Mammary epithelial cell (primary cell): ENCODE data around the gene TCHHL1.

Source experiments
- CTCF ChIP-seq, 2 donors: IDR thresholded peaks in 1 of 2; conservative IDR thresholded peaks in 1 of 2; 2 replicates each; pipeline ENCODE4 v1.5.1; 2011 to 2012; ENCODE audit warnings: inconsistent platforms in 2 of 2, low read length in 2 of 2, mild to moderate bottlenecking in 2 of 2, control low read depth in 1 of 2, low read depth in 1 of 2; ENCODE audit not compliant: insufficient read depth in 1 of 2; ENCODE audit errors: extremely low read depth in 1 of 2
- EZH2 ChIP-seq: IDR thresholded peaks from 2 replicates; pipeline ENCODE4 v1.6.1; 2012; ENCODE audit warnings: low read length, inconsistent platforms, borderline replicate concordance

- TF ChIP-seq CTCF (conservative IDR thresholded peaks at IDR 0.05 in 1 of 2, IDR thresholded peaks at IDR 0.05 in 1 of 2; ENCODE audit: extremely low read depth in 1 of 2, insufficient read depth in 1 of 2, low read depth in 1 of 2, low read length in 2 of 2) (no peak), EZH2 (no peak)
Observed at GRCh38 chr1:152048416-152049009, 40.4 kb downstream of the TCHHL1 start.
